ENCODE measurements around the gene PLEKHH2.

PLEKHH2 gene

GRCh38 chr2:43717322-43717721 lies 80.3 kb downstream of the PLEKHH2 start:
- H2BK12ac ChIP-seq (ENCODE audit: low read length), result no peak overlapping the region
- no peak overlapping the region for H2AFZ ChIP-seq (ENCODE audit: insufficient read depth, low read length, poor library complexity)
- H3K9ac ChIP-seq (ENCODE audit: low read length), result no peak overlapping the region
- H2AK5ac ChIP-seq (ENCODE audit: low read length), result no peak overlapping the region
- no peaks in the 10 kb centered on the region for H3K36me3 ChIP-seq (ENCODE audit: control insufficient read depth in 1 of 2, insufficient read depth in 2 of 2, low read length in 2 of 2)
- no peak overlapping the region for H3K4me2 ChIP-seq (ENCODE audit: low read length)
- no peaks in the 10 kb centered on the region for H3K79me2 ChIP-seq (ENCODE audit: control insufficient read depth, insufficient read depth, low read length, poor library complexity)
- H2BK5ac ChIP-seq (ENCODE audit: low read depth, low read length, poor library complexity), result no peak overlapping the region
- H4K91ac ChIP-seq (ENCODE audit: low read depth, low read length), result no peak overlapping the region
- H3K4me1 ChIP-seq (ENCODE audit: control insufficient read depth in 1 of 2, insufficient read depth in 2 of 2, low read length in 2 of 2), result no peaks in the 10 kb centered on the region
- DNase-seq, result no peak
- H3K27me3 ChIP-seq (ENCODE audit: insufficient read depth, low read length), result no peaks in the 10 kb centered on the region
- H3K9me3 ChIP-seq (ENCODE audit: insufficient read depth, low read depth, low read length), result no peaks in the 10 kb centered on the region
- no peak overlapping the region for H4K8ac ChIP-seq (ENCODE audit: low read depth, low read length)
- H3K14ac ChIP-seq (ENCODE audit: low read length), result no peak overlapping the region
- no peak overlapping the region for H3K23ac ChIP-seq (ENCODE audit: low read length)
- no peak overlapping the region for H3K18ac ChIP-seq (ENCODE audit: low read length)
- no peak overlapping the region for H2BK120ac ChIP-seq (ENCODE audit: insufficient read depth, low read length, poor library complexity)
- no peak overlapping the region for H3K4me3 ChIP-seq (ENCODE audit: low read depth, low read length)
- H3K4ac ChIP-seq (ENCODE audit: low read depth, low read length), result no peak overlapping the region
- no peaks in the 10 kb centered on the region for H3K79me1 ChIP-seq (ENCODE audit: low read length)
- no peak overlapping the region for H3K27ac ChIP-seq (ENCODE audit: low read depth, low read length)
- H4K12ac ChIP-seq (ENCODE audit: low read depth, low read length), result no peak overlapping the region

GRCh38 chr2:43718530-43719124 lies 81.6 kb downstream of the PLEKHH2 start:
- Histone ChIP-seq H3K27ac (ENCODE audit: low read depth, low read length) (no peak overlapping the region), H3K4me2 (ENCODE audit: low read length) (no peak overlapping the region), H3K27me3 (ENCODE audit: insufficient read depth, low read length) (no peaks in the 10 kb centered on the region), H3K4ac (ENCODE audit: low read depth, low read length) (no peak overlapping the region), H3K18ac (ENCODE audit: low read length) (no peak overlapping the region), H4K12ac (ENCODE audit: low read depth, low read length) (no peak overlapping the region), H3K9ac (ENCODE audit: low read length) (no peak overlapping the region), H3K79me2 (ENCODE audit: control insufficient read depth, insufficient read depth, low read length, poor library complexity) (no peaks in the 10 kb centered on the region), H3K79me1 (ENCODE audit: low read length) (no peaks in the 10 kb centered on the region), H2BK5ac (ENCODE audit: low read depth, low read length, poor library complexity) (no peak overlapping the region), H3K4me3 (ENCODE audit: low read depth, low read length) (no peak overlapping the region), H2AK5ac (ENCODE audit: low read length) (no peak overlapping the region), H3K14ac (ENCODE audit: low read length) (no peak overlapping the region), H2BK120ac (ENCODE audit: insufficient read depth, low read length, poor library complexity) (no peak overlapping the region), H3K36me3 (ENCODE audit: control insufficient read depth in 1 of 2, insufficient read depth in 2 of 2, low read length in 2 of 2) (no peaks in the 10 kb centered on the region), H4K91ac (ENCODE audit: low read depth, low read length) (no peak overlapping the region), H2BK12ac (ENCODE audit: low read length) (no peak overlapping the region), H3K4me1 (ENCODE audit: control insufficient read depth in 1 of 2, insufficient read depth in 2 of 2, low read length in 2 of 2) (no peaks in the 10 kb centered on the region), H2AFZ (ENCODE audit: insufficient read depth, low read length, poor library complexity) (no peak overlapping the region), H4K8ac (ENCODE audit: low read depth, low read length) (no peak overlapping the region), H3K9me3 (ENCODE audit: insufficient read depth, low read depth, low read length) (no peaks in the 10 kb centered on the region), H3K23ac (ENCODE audit: low read length) (no peak overlapping the region)
- no CpG with 5 or more reads among the region's 5 CpGs for WGBS (ENCODE audit: extremely low coverage, insufficient coverage, insufficient read length)
- no peak for DNase-seq

GRCh38 chr2:43724728-43725526 lies 87.9 kb downstream of the PLEKHH2 start:
- H2AFZ ChIP-seq (ENCODE audit: insufficient read depth, low read length, poor library complexity), result peak overlapping the region; percentile 75

GRCh38 chr2:43725711-43726246 lies 88.7 kb downstream of the PLEKHH2 start:
- Histone ChIP-seq H3K18ac (ENCODE audit: low read length) (no peak overlapping the region), H3K4me1 (ENCODE audit: control insufficient read depth in 1 of 2, insufficient read depth in 2 of 2, low read length in 2 of 2) (peaks cover 0 to 3% of the 10 kb centered on the region in 2 experiments), H3K79me2 (ENCODE audit: control insufficient read depth, insufficient read depth, low read length, poor library complexity) (no peaks in the 10 kb centered on the region), H3K4ac (ENCODE audit: low read depth, low read length) (no peak overlapping the region), H2AFZ (ENCODE audit: insufficient read depth, low read length, poor library complexity) (no peak overlapping the region), H2AK5ac (ENCODE audit: low read length) (no peak overlapping the region), H4K8ac (ENCODE audit: low read depth, low read length) (no peak overlapping the region), H4K12ac (ENCODE audit: low read depth, low read length) (no peak overlapping the region), H3K4me3 (ENCODE audit: low read depth, low read length) (no peak overlapping the region), H3K4me2 (ENCODE audit: low read length) (no peak overlapping the region), H3K79me1 (ENCODE audit: low read length) (no peaks in the 10 kb centered on the region), H3K9me3 (ENCODE audit: insufficient read depth, low read depth, low read length) (no peaks in the 10 kb centered on the region), H3K27ac (ENCODE audit: low read depth, low read length) (no peak overlapping the region), H3K36me3 (ENCODE audit: control insufficient read depth in 1 of 2, insufficient read depth in 2 of 2, low read length in 2 of 2) (no peaks in the 10 kb centered on the region), H2BK120ac (ENCODE audit: insufficient read depth, low read length, poor library complexity) (no peak overlapping the region), H4K91ac (ENCODE audit: low read depth, low read length) (no peak overlapping the region), H3K27me3 (ENCODE audit: insufficient read depth, low read length) (no peaks in the 10 kb centered on the region), H2BK5ac (ENCODE audit: low read depth, low read length, poor library complexity) (no peak overlapping the region), H3K23ac (ENCODE audit: low read length) (no peak overlapping the region), H3K14ac (ENCODE audit: low read length) (no peak overlapping the region), H3K9ac (ENCODE audit: low read length) (no peak overlapping the region), H2BK12ac (ENCODE audit: low read length) (no peak overlapping the region)
- DNase-seq, result no peak
- WGBS (ENCODE audit: extremely low coverage, insufficient coverage, insufficient read length), result no CpG with 5 or more reads among the region's 3 CpGs

More at GRCh38 chr2:43724728-43725526, 87.9 kb downstream of the PLEKHH2 start:
- WGBS (ENCODE audit: extremely low coverage, insufficient coverage, insufficient read length), result no CpG with 5 or more reads among the region's 4 CpGs
- no peak for DNase-seq
- no peak overlapping the region for H3K18ac ChIP-seq (ENCODE audit: low read length)
- H3K36me3 ChIP-seq (ENCODE audit: control insufficient read depth in 1 of 2, insufficient read depth in 2 of 2, low read length in 2 of 2), result no peaks in the 10 kb centered on the region
- H3K4ac ChIP-seq (ENCODE audit: low read depth, low read length), result no peak overlapping the region
- no peaks in the 10 kb centered on the region for H3K9me3 ChIP-seq (ENCODE audit: insufficient read depth, low read depth, low read length)
- H3K23ac ChIP-seq (ENCODE audit: low read length), result no peak overlapping the region
- no peak overlapping the region for H2BK120ac ChIP-seq (ENCODE audit: insufficient read depth, low read length, poor library complexity)
- H2BK5ac ChIP-seq (ENCODE audit: low read depth, low read length, poor library complexity), result peak overlapping the region; percentile 33
- peak overlapping the region; percentile 2 for H4K91ac ChIP-seq (ENCODE audit: low read depth, low read length)
- H2BK12ac ChIP-seq (ENCODE audit: low read length), result no peak overlapping the region
- no peak overlapping the region for H3K4me3 ChIP-seq (ENCODE audit: low read depth, low read length)
- H3K79me1 ChIP-seq (ENCODE audit: low read length), result no peaks in the 10 kb centered on the region
- peak overlapping the region; percentile 55 for H3K4me2 ChIP-seq (ENCODE audit: low read length)
- no peaks in the 10 kb centered on the region for H3K79me2 ChIP-seq (ENCODE audit: control insufficient read depth, insufficient read depth, low read length, poor library complexity)
- H2AK5ac ChIP-seq (ENCODE audit: low read length), result no peak overlapping the region
- H3K27me3 ChIP-seq (ENCODE audit: insufficient read depth, low read length), result no peaks in the 10 kb centered on the region
- peak overlapping the region; percentile 52 for H3K27ac ChIP-seq (ENCODE audit: low read depth, low read length)
- H4K12ac ChIP-seq (ENCODE audit: low read depth, low read length), result no peak overlapping the region
- H3K9ac ChIP-seq (ENCODE audit: low read length), result no peak overlapping the region
- peaks cover 0 to 3% of the 10 kb centered on the region in 2 experiments for H3K4me1 ChIP-seq (ENCODE audit: control insufficient read depth in 1 of 2, insufficient read depth in 2 of 2, low read length in 2 of 2)
- peak overlapping the region; percentile 69 for H4K8ac ChIP-seq (ENCODE audit: low read depth, low read length)
- H3K14ac ChIP-seq (ENCODE audit: low read length), result no peak overlapping the region

Measured in trophoblast cell (in vitro differentiated cells and primary cell).